NOMO-1 (cell line): ENCODE measurements around the gene ITGB3.

ENCODE experiments used
- DNase-seq, 2 experiments: peaks; one replicate each; lab custom pipeline; 2025; ENCODE audit not compliant: unreplicated experiment in 2 of 2; lab: John Stamatoyannopoulos, UW

Gene ITGB3

GRCh38 chr17:47295037-47295873 is 41.6 kb downstream of the ITGB3 start:
- DNase-seq, result no peak

- DNase-seq, result no peak
These were observed 42.2 kb downstream of the ITGB3 start for GRCh38 chr17:47295874-47296255.

GRCh38 chr17:47297661-47298400 is 44.2 kb downstream of the ITGB3 start:
- no peak for DNase-seq

GRCh38 chr17:47298712-47299111 is 45.1 kb downstream of the ITGB3 start:
- DNase-seq, result no peak

- DNase-seq, result no peak
These were observed 45.7 kb downstream of the ITGB3 start for GRCh38 chr17:47299239-47299910.

- no peak for DNase-seq
These were observed 47.1 kb downstream of the ITGB3 start for GRCh38 chr17:47300718-47301117.

GRCh38 chr17:47301161-47301560 is 47.5 kb downstream of the ITGB3 start:
- DNase-seq, result no peak

- DNase-seq, result no peak
These were observed 48.2 kb downstream of the ITGB3 start for GRCh38 chr17:47301831-47302230.

- no peak for DNase-seq
These were observed 50.6 kb downstream of the ITGB3 start for GRCh38 chr17:47304186-47304585.

GRCh38 chr17:47305302-47305923 is 51.8 kb downstream of the ITGB3 start:
- no peak for DNase-seq

- no peak for DNase-seq
These were observed 56.6 kb downstream of the ITGB3 start for GRCh38 chr17:47310186-47310733.

- no peak for DNase-seq
These were observed 57.8 kb downstream of the ITGB3 start for GRCh38 chr17:47311420-47311819.

- DNase-seq, result peak; percentile 46 to 88
These were observed 62.0 kb downstream of the ITGB3 start for GRCh38 chr17:47315451-47316266.

- DNase-seq, result no peak
These were observed 62.7 kb downstream of the ITGB3 start for GRCh38 chr17:47316311-47316710.

- DNase-seq, result no peak
These were observed 63.5 kb downstream of the ITGB3 start for GRCh38 chr17:47317119-47317518.

- no peak for DNase-seq
These were observed 64.7 kb downstream of the ITGB3 start for GRCh38 chr17:47318197-47318918.

- DNase-seq, result no peak
These were observed 67.4 kb downstream of the ITGB3 start for GRCh38 chr17:47320879-47321502.

- DNase-seq, result peak; percentile 79 to 92
These were observed 70.0 kb downstream of the ITGB3 start, which contains the start of gene EFCAB13 for GRCh38 chr17:47323382-47324223. Gene EFCAB13 (plus strand): TSS chr17:47323955. CDS start chr17:47328354, 4,399 bp downstream.
